Heart left ventricle (tissue), 16 donors: Measurements from ENCODE around the gene MLXIP. TPM values are rescaled to one million over a fixed set of nuclear protein-coding genes. Genes with fewer than 3 reads are reported as not detected.

Experiments used
- ATAC-seq, 4 donors: fragments of 200-7000 bp; cut with Tn5 transposase; one replicate each; pipeline ENCODE4 v1.9.1; 2020 to 2022; ENCODE audit warnings: moderate library complexity in 4 of 4, mild to moderate bottlenecking in 3 of 4, moderate number of reproducible peaks in 1 of 4
- DNase-seq, 5 donors: peaks; one replicate each; pipeline ENCODE4 v3.0.0-alpha.2; 2020
- H3K27ac ChIP-seq, 12 donors: fragments of 200-600 bp; sonication (generic) in 4 of 12; one replicate each; pipeline versions ENCODE4 v1.5.0 to v1.8.0; 2016 to 2022; ENCODE audit warnings: mild to moderate bottlenecking in 2 of 12
- H3K27me3 ChIP-seq, 9 donors: fragments of 200-600 bp; sonication (generic) in 2 of 9; one replicate each; pipeline versions ENCODE4 v1.5.1 to v1.8.0; 2016 to 2022; ENCODE audit warnings: mild to moderate bottlenecking in 3 of 9
- H3K36me3 ChIP-seq, 9 donors: fragments of 200-600 bp; sonication (generic) in 2 of 9; one replicate each; pipeline versions ENCODE4 v1.5.0 to v1.8.0; 2018 to 2022; ENCODE audit warnings: mild to moderate bottlenecking in 2 of 9
- H3K4me1 ChIP-seq, 12 donors: fragments of 200-600 bp; sonication (generic) in 4 of 12; one replicate each; pipeline versions ENCODE4 v1.5.0 to v1.8.0; 2016 to 2022; ENCODE audit warnings: mild to moderate bottlenecking in 3 of 12
- H3K4me3 ChIP-seq, 12 donors: fragments of 200-600 bp; sonication (generic) in 4 of 12; one replicate each; pipeline versions ENCODE4 v1.5.0 to v1.8.0; 2017 to 2022; ENCODE audit warnings: mild to moderate bottlenecking in 9 of 12, moderate library complexity in 4 of 12
- H3K9me3 ChIP-seq, 12 donors: fragments of 200-600 bp; sonication (generic) in 4 of 12; one replicate each; pipeline versions ENCODE4 v1.5.0 to v1.8.0; 2016 to 2022; ENCODE audit warnings: mild to moderate bottlenecking in 1 of 12
- POLR2A ChIP-seq, 2 donors: fragments of 450-650 bp; IDR thresholded peaks; one replicate each; pipeline ENCODE4 v1.6.1; 2017; ENCODE audit warnings: antibody characterized with exemption in 2 of 2, mild to moderate bottlenecking in 2 of 2, moderate library complexity in 2 of 2
- WGBS, 4 donors: extraction: QIAGEN DNeasy Blood & Tissue Kit in 2 of 4; methylation state at CpG; one replicate each; pipeline versions ENCODE4 v1.1.5 to v1.1.7; 2013 to 2018; 5-methylcytosine and 5-hydroxymethylcytosine counted together
- intact Hi-C, 10 donors: fragments of 100-400 bp; cut with DNase I; formaldehyde crosslinking; loops; one replicate each; pipeline versions ENCODE4 v1.11.1 to v1.14.2; 2022
- polyA plus RNA-seq, 2 donors: library from polyadenylated mRNA; stranded (reverse); fragments of 200-250 nt; gene quantifications; one replicate each; pipeline ENCODE4 v1.2.3, GENCODE V29; 2013
- total RNA-seq, 9 donors: library from RNA; depleted of rRNA in 2 of 9; stranded (reverse); fragments of >200 nt in 2 of 9; fragmentation: NEBNext Ultra II Directional in 3 of 9; extraction: Animal tissue kit (Norgen Biotek cat#: 25700) in 3 of 9; gene quantifications; one replicate each; pipeline versions ENCODE4 v1.1.0 to v1.2.4, GENCODE V29; 2016 to 2023
- TF ChIP-seq, protein P1 (sequence below), 12 donors: fragments of 200-600 bp; sonication (generic) in 4 of 12; IDR thresholded peaks; one replicate each; pipeline versions ENCODE4 v1.5.0 to v1.8.0; 2018 to 2022; ENCODE audit warnings: antibody characterized with exemption in 12 of 12, mild to moderate bottlenecking in 5 of 12
- donor health status: ischemic (EF 13 %, LVEDD 7.1; RV severe dilation, severe dysfunction).
- donor health status: healthy with polysubstance abuse.
- donor health status: DM: no; HTN: yes; CAD: no.
- donor health status: DM: no; HTN: no; CAD: no.
- donor health status: ischemic (EF 25% LVEDD 6.9; RV normal size, moderate dysfunction).
- donor health status: ischemic (EF 25% LVEDD 5.7; RV mildly dilated, moderate dysfunction).
- donor health status: healthy.
- donor health status: DM: yes; HTN: yes; CAD: no.
- donor health status: ischemic (EF 35%, LVEDD 5.7; RV mildly dilated, moderate dysfunction).
- donor health status: nonischemic (EF 11% LVEDD 7.7; RV severe dilation, severe dysfunction).
- donor health status: DM: yes; HTN: yes; CAD: no.
- donor health status: PGD.
- donor health status: ischemic (EF 29% LVEDD 5.4; RV normal size, mild dysfunction).
- donor health status: nonischemic (EF 23%, LVEDD 6.1; RV moderate dilation, normal function).

MLXIP gene
- total and polyA plus RNA-seq, 11 donors, result 14.3 to 39.6 (median 22.7) TPM

- ATAC-seq (no peak), DNase-seq (no peak)
- Histone ChIP-seq H3K9me3 (no peaks in the 10 kb centered on the region), H3K36me3 (no peaks in the 10 kb centered on the region), H3K27me3 (no peaks in the 10 kb centered on the region), H3K4me1 (peaks cover 12 to 79% (median 66%) of the 10 kb centered on the region in 12 donors), H3K4me3 (no peak overlapping the region), H3K27ac (peak overlapping the region in 2 of 12 donors; percentile 9 to 87)
- TF ChIP-seq, protein P1, sequence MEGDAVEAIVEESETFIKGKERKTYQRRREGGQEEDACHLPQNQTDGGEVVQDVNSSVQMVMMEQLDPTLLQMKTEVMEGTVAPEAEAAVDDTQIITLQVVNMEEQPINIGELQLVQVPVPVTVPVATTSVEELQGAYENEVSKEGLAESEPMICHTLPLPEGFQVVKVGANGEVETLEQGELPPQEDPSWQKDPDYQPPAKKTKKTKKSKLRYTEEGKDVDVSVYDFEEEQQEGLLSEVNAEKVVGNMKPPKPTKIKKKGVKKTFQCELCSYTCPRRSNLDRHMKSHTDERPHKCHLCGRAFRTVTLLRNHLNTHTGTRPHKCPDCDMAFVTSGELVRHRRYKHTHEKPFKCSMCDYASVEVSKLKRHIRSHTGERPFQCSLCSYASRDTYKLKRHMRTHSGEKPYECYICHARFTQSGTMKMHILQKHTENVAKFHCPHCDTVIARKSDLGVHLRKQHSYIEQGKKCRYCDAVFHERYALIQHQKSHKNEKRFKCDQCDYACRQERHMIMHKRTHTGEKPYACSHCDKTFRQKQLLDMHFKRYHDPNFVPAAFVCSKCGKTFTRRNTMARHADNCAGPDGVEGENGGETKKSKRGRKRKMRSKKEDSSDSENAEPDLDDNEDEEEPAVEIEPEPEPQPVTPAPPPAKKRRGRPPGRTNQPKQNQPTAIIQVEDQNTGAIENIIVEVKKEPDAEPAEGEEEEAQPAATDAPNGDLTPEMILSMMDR (IDR thresholded peaks at IDR 0.05), result no peak
- 66 to 73% (median 71%) methylated on average over 10 of the region's 10 CpGs for WGBS, 4 donors
- intact Hi-C loops, result no loop called here
Observed at GRCh38 chr12:122094735-122095631, 16.4 kb downstream of the MLXIP start.

- Histone ChIP-seq H3K4me3 (no peak overlapping the region), H3K27ac (peak overlapping the region in 10 of 12 donors; percentile 80 to 91 (median 84)), H3K9me3 (no peaks in the 10 kb centered on the region), H3K27me3 (no peaks in the 10 kb centered on the region), H3K4me1 (peaks cover 8 to 79% (median 64%) of the 10 kb centered on the region in 12 donors), H3K36me3 (no peaks in the 10 kb centered on the region)
- DNase-seq, result no peak
- intact Hi-C loops, result no loop called here
- no peak for ATAC-seq
- 80 to 90% (median 82%) methylated on average over 8 to 9 of the region's 9 CpGs for WGBS, 4 donors
- TF ChIP-seq POLR2A (IDR thresholded peaks at IDR 0.05), result no peak
- TF ChIP-seq, protein P1 (IDR thresholded peaks at IDR 0.05), result no peak
Observed at GRCh38 chr12:122096014-122096413, 17.5 kb downstream of the MLXIP start.

DNA sequence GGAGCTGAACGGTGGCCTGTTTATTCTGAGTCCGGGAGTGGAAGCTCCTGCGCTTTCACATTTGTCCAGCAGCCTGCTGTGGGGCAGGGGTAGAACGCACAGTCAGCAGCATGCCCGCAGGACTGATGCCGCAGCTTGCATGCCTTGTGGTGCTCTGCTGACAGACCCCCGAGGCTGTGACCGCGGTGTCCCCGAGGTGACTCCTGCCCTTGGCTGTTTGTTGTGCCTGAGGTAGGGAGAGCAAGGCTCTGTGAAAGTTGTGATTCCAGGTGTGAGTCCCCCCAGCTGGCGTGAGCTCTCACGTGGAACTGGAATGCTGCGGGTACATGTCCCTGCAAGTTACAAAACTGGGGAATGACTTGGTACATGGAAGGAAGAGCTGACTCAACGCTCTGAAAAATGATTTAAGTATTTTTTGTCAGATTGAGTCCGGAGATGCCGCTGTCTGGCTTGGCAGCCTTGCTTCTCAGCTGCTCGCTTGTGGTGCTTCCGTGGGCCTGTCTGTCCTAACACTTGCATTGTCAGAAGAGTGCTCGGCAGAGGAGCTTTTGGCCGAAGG, 18.1 kb downstream of the MLXIP start:
- H3K27ac ChIP-seq, result peak overlapping the region in 11 of 12 donors; percentile 80 to 91 (median 83)
- ATAC-seq (peak in 1 of 4 donors; percentile 9), DNase-seq (peak in 2 of 5 donors; percentile 43 to 47)
- H3K4me3 ChIP-seq, result no peak overlapping the region
- TF ChIP-seq POLR2A (IDR thresholded peaks at IDR 0.05), result no peak
- WGBS, 4 donors, result 72 to 82% (median 78%) methylated on average over 19 to 20 of the region's 20 CpGs
- no peaks in the 10 kb centered on the region for H3K27me3 ChIP-seq
- intact Hi-C loops, result no loop called here
- peaks cover 4 to 76% (median 62%) of the 10 kb centered on the region in 12 donors for H3K4me1 ChIP-seq
- H3K9me3 ChIP-seq, result no peaks in the 10 kb centered on the region
- H3K36me3 ChIP-seq, result no peaks in the 10 kb centered on the region

- 25 to 40% (median 34%) methylated on average over 2 of the region's 2 CpGs for WGBS, 4 donors
- intact Hi-C loops, result no loop called here
- H3K36me3 ChIP-seq, result no peaks in the 10 kb centered on the region
- peak overlapping the region; percentile 80 to 91 (median 84) for H3K27ac ChIP-seq
- DNase-seq (no peak), ATAC-seq (peak; percentile 16 to 47 (median 36))
- no peak for TF ChIP-seq POLR2A (IDR thresholded peaks at IDR 0.05)
- TF ChIP-seq, protein P1 (IDR thresholded peaks at IDR 0.05), result no peak
- no peaks in the 10 kb centered on the region for H3K9me3 ChIP-seq
- H3K27me3 ChIP-seq, result no peaks in the 10 kb centered on the region
- H3K4me3 ChIP-seq, result peak overlapping the region in 4 of 12 donors; percentile 1 to 22 (median 2)
- peaks cover 4 to 76% (median 56%) of the 10 kb centered on the region in 12 donors for H3K4me1 ChIP-seq
Observed at GRCh38 chr12:122097584-122097926, 19.0 kb downstream of the MLXIP start.
